Effector CD4-positive, alpha-beta T cell (primary cell): Measurements from ENCODE around the gene ROR1.
"Not testable (repeated sequence)": the region's sequence is repeated elsewhere in the genome, so short reads cannot be mapped to it uniquely, and the experiment has no call there.

Experiments used
- DNase-seq: peaks from one replicate; pipeline ENCODE4 v3.0.0-alpha.2; 2020

ROR1 gene

GRCh38 chr1:64072089-64072793 lies 298.4 kb downstream of the ROR1 start:
- DNase-seq, result no peak

- DNase-seq, result no peak
Observed at GRCh38 chr1:64073705-64074104, 299.9 kb downstream of the ROR1 start.

GRCh38 chr1:64074767-64075166 lies 300.9 kb downstream of the ROR1 start:
- no peak for DNase-seq

- no peak for DNase-seq
Observed at GRCh38 chr1:64077281-64077940, 303.6 kb downstream of the ROR1 start.

GRCh38 chr1:64080941-64081562 lies 307.2 kb downstream of the ROR1 start:
- DNase-seq, result no peak

- DNase-seq, result no peak
Observed at GRCh38 chr1:64082459-64082858, 308.6 kb downstream of the ROR1 start.

- DNase-seq, result no peak
Observed at GRCh38 chr1:64084451-64084850, 310.6 kb downstream of the ROR1 start.

- DNase-seq, result no peak
Observed at GRCh38 chr1:64087768-64088167, 314.0 kb downstream of the ROR1 start.

- DNase-seq, result no peak
Observed at GRCh38 chr1:64090436-64090835, 316.6 kb downstream of the ROR1 start.

GRCh38 chr1:64092851-64093371 lies 319.1 kb downstream of the ROR1 start:
- DNase-seq, result no peak

- no peak for DNase-seq
Observed at GRCh38 chr1:64093941-64094340, 320.1 kb downstream of the ROR1 start.

- DNase-seq, result no peak
Observed at GRCh38 chr1:64095832-64096231, 322.0 kb downstream of the ROR1 start.

GRCh38 chr1:64097859-64098258 lies 324.0 kb downstream of the ROR1 start:
- no peak for DNase-seq

- DNase-seq, result no peak
Observed at GRCh38 chr1:64098436-64098835, 324.6 kb downstream of the ROR1 start.

GRCh38 chr1:64098846-64099582 lies 325.2 kb downstream of the ROR1 start:
- DNase-seq, result no peak

GRCh38 chr1:64100791-64101190 lies 327.0 kb downstream of the ROR1 start:
- no peak for DNase-seq

GRCh38 chr1:64104585-64104984 lies 330.8 kb downstream of the ROR1 start:
- not testable (repeated sequence) for DNase-seq

GRCh38 chr1:64107118-64107519 lies 333.3 kb downstream of the ROR1 start:
- DNase-seq, result no peak

- DNase-seq, result no peak
Observed at GRCh38 chr1:64107632-64108031, 333.8 kb downstream of the ROR1 start.

- DNase-seq, result no peak
Observed at GRCh38 chr1:64110924-64111777, 337.3 kb downstream of the ROR1 start.

- DNase-seq, result no peak
Observed at GRCh38 chr1:64111787-64112186, 338.0 kb downstream of the ROR1 start.

- DNase-seq, result no peak
Observed at GRCh38 chr1:64112281-64112680, 338.5 kb downstream of the ROR1 start.
